DOHH2 (cell line): Measurements from ENCODE around the gene MYBPC1.

ENCODE experiments used
- H3F3A ChIP-seq: fragments of 200-600 bp; sonication (generic), shearing (Covaris generic); 2 replicates; pipeline ENCODE4 v1.6.0; 2016; ENCODE audit warnings: antibody characterized with exemption, mild to moderate bottlenecking; ENCODE audit not compliant: control insufficient read depth, insufficient read depth
- H3K27ac ChIP-seq: fragments of 200-600 bp; sonication (generic); 2 replicates; pipeline ENCODE4 v1.5.1; 2014; ENCODE audit warnings: low read depth, mild to moderate bottlenecking, low read length, moderate library complexity
- H3K27me3 ChIP-seq: fragments of 200-600 bp; sonication (generic); 2 replicates; pipeline ENCODE4 v1.6.1; 2014; ENCODE audit warnings: mild to moderate bottlenecking, low read length, mixed read lengths; ENCODE audit not compliant: control insufficient read depth
- H3K36me3 ChIP-seq: fragments of 200-600 bp; sonication (generic); 2 replicates; pipeline ENCODE4 v1.6.1; 2014; ENCODE audit warnings: mild to moderate bottlenecking, low read length, moderate library complexity, mixed read lengths; ENCODE audit not compliant: control insufficient read depth
- H3K4me1 ChIP-seq: fragments of 200-600 bp; sonication (generic); 2 replicates; pipeline ENCODE4 v1.6.1; 2014; ENCODE audit warnings: mild to moderate bottlenecking, low read length, mixed read lengths; ENCODE audit not compliant: control insufficient read depth
- H3K4me2 ChIP-seq: fragments of 200-600 bp; sonication (generic); 2 replicates; pipeline ENCODE4 v1.6.0; 2014; ENCODE audit warnings: mild to moderate bottlenecking, low read length, moderate library complexity
- H3K4me3 ChIP-seq: fragments of 200-600 bp; sonication (generic); 2 replicates; pipeline ENCODE4 v1.5.1; 2014; ENCODE audit warnings: mild to moderate bottlenecking, low read length, mixed read lengths
- H3K79me2 ChIP-seq: fragments of 200-600 bp; sonication (generic); 2 replicates; pipeline ENCODE4 v1.6.1; 2014; ENCODE audit warnings: mild to moderate bottlenecking, low read length, mixed read lengths; ENCODE audit not compliant: control insufficient read depth
- H3K9me2 ChIP-seq: fragments of 200-600 bp; sonication (generic); replicated peaks from 2 replicates; pipeline ENCODE4 v1.6.1; 2014; ENCODE audit warnings: mild to moderate bottlenecking, low read length, mixed read lengths; ENCODE audit not compliant: control insufficient read depth
- H3K9me3 ChIP-seq: fragments of 200-600 bp; sonication (generic); 2 replicates; pipeline ENCODE4 v1.6.1; 2014; ENCODE audit warnings: antibody characterized with exemption, low read length, mixed read lengths; ENCODE audit not compliant: control insufficient read depth, insufficient read depth
- H4K20me1 ChIP-seq: fragments of 200-600 bp; sonication (generic); 2 replicates; pipeline ENCODE4 v1.6.0; 2014; ENCODE audit warnings: low read depth, mild to moderate bottlenecking, antibody characterized with exemption, low read length, moderate library complexity; ENCODE audit not compliant: control insufficient read depth, insufficient read depth
- EZH2phosphoT487 ChIP-seq: fragments of 200-600 bp; sonication (generic); IDR thresholded peaks from 2 replicates; pipeline ENCODE4 v1.6.1; 2017; ENCODE audit warnings: borderline replicate concordance, mild to moderate bottlenecking, antibody characterized with exemption, low read length, moderate library complexity, mixed read lengths
- TF ChIP-seq, protein P1 (sequence below): fragments of 200-600 bp; sonication (generic); IDR thresholded peaks from one replicate; pipeline ENCODE4 v1.5.1; 2014; ENCODE audit warnings: antibody characterized with exemption, mild to moderate bottlenecking, low read depth, low read length; ENCODE audit not compliant: poor library complexity, severe bottlenecking

MYBPC1 gene

DNA sequence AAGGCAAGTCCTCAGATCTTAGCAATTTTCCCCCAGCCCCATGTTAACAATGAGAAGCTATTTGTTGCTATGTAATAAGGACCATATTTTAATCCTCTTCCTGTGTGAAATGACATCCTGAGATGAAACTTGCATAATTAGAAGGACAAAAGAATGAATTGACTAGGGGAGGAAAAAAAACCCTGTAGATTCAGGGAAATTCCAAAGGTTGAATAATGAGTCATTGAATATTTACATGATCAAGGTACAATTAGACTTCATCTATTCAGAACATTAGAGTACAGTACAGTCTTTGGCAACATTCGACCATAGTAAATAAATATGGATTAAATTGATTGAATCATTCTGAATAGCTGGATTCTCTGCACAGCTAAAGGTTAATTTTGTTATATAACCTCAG is 9.4 kb downstream of the MYBPC1 start:
- no peaks in the 10 kb centered on the region for H3K9me3 ChIP-seq
- H4K20me1 ChIP-seq, result no peaks in the 10 kb centered on the region

DNA sequence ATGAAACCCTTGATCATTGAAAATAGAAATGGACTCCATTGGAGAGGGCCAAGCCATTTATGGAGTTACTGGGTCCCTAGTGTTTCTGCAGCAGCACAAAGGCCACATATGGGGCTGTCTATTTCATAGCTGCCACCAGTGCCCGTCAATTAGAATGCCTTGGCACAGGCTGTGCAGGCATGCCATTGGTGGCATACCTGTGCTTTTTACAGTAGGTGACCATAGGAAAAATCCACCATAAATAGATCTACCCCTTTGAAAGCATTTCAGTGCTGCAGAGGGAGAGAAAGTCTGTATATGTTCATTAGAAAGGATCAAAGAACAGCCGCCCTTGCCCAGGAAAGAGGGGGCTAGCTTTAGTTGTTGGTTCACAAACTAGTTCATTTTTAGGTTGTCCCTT is 13.1 kb downstream of the MYBPC1 start:
- H3K4me3 ChIP-seq, result no peak overlapping the region
- H3K27ac ChIP-seq, result no peak overlapping the region
- TF ChIP-seq EZH2phosphoT487, result no peak
- TF ChIP-seq, protein P1, sequence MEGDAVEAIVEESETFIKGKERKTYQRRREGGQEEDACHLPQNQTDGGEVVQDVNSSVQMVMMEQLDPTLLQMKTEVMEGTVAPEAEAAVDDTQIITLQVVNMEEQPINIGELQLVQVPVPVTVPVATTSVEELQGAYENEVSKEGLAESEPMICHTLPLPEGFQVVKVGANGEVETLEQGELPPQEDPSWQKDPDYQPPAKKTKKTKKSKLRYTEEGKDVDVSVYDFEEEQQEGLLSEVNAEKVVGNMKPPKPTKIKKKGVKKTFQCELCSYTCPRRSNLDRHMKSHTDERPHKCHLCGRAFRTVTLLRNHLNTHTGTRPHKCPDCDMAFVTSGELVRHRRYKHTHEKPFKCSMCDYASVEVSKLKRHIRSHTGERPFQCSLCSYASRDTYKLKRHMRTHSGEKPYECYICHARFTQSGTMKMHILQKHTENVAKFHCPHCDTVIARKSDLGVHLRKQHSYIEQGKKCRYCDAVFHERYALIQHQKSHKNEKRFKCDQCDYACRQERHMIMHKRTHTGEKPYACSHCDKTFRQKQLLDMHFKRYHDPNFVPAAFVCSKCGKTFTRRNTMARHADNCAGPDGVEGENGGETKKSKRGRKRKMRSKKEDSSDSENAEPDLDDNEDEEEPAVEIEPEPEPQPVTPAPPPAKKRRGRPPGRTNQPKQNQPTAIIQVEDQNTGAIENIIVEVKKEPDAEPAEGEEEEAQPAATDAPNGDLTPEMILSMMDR, result no peak
- no peaks in the 10 kb centered on the region for H3K79me2 ChIP-seq
- H4K20me1 ChIP-seq, result no peaks in the 10 kb centered on the region
- no peaks in the 10 kb centered on the region for H3K9me3 ChIP-seq
- H3F3A ChIP-seq, result no peaks in the 10 kb centered on the region
- H3K9me2 ChIP-seq, result no peaks in the 10 kb centered on the region
- H3K4me2 ChIP-seq, result no peak overlapping the region
- H3K4me1 ChIP-seq, result no peaks in the 10 kb centered on the region
- no peaks in the 10 kb centered on the region for H3K27me3 ChIP-seq
- no peaks in the 10 kb centered on the region for H3K36me3 ChIP-seq

More for the DNA sequence above, 9.4 kb downstream of the MYBPC1 start:
- H3F3A ChIP-seq, result no peaks in the 10 kb centered on the region
- no peaks in the 10 kb centered on the region for H3K27me3 ChIP-seq
- no peaks in the 10 kb centered on the region for H3K4me1 ChIP-seq
- no peak overlapping the region for H3K4me3 ChIP-seq
- TF ChIP-seq, protein P1, result no peak
- TF ChIP-seq EZH2phosphoT487, result no peak
- H3K79me2 ChIP-seq, result no peaks in the 10 kb centered on the region
- no peak overlapping the region for H3K4me2 ChIP-seq
- no peaks in the 10 kb centered on the region for H3K36me3 ChIP-seq
- H3K9me2 ChIP-seq, result no peaks in the 10 kb centered on the region
- no peak overlapping the region for H3K27ac ChIP-seq

DNA sequence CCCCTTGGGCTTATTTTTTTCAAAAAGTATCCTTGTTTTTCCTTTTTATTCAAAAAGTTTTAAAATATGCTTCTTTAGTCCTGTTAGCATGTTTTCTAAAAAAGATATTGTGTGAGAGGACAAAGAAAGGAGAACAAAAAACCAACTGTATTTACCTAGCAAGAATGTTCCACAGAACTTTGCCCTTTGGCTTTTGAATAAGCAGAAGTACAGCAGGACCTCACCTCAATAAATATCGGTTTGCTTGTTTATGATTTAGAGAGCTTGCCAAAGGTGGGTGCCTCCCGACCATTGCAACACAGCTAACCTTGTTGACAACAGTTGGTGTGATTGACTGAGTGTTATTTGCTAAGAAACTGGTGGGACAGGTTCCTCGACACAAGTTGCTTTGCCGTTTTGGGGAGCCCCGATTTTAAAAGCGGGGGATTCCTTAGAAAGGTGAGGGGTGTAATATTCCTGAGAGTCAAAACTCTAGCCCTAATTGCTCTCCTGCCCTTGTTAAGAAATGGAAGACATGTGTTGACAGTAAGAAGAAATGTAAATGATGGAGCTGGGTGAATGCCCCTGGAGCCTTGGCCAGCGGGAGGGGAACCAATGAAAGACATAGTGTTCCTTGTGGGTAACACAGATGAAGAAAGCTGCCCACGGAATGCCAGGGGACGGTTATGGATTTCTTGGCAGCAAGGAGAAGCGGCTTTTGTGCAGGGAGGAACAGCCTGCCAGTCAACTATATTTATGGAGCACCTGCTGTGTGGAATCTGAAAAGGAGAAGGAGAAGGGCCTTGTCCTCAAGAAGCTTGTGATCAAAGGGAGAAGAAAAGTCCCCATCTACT is 13.7 kb downstream of the MYBPC1 start:
- no peaks in the 10 kb centered on the region for H3F3A ChIP-seq
- no peaks in the 10 kb centered on the region for H3K36me3 ChIP-seq
- H3K27ac ChIP-seq, result no peak overlapping the region
- H3K9me3 ChIP-seq, result no peaks in the 10 kb centered on the region
- TF ChIP-seq, protein P1, result no peak
- TF ChIP-seq EZH2phosphoT487, result no peak
- H3K4me1 ChIP-seq, result no peaks in the 10 kb centered on the region
- H3K4me2 ChIP-seq, result no peak overlapping the region
- no peaks in the 10 kb centered on the region for H3K27me3 ChIP-seq
- H4K20me1 ChIP-seq, result no peaks in the 10 kb centered on the region
- H3K9me2 ChIP-seq, result no peaks in the 10 kb centered on the region
- no peaks in the 10 kb centered on the region for H3K79me2 ChIP-seq
- H3K4me3 ChIP-seq, result no peak overlapping the region
